Measurements from ENCODE around the gene ZNF420. TPM values are rescaled to one million over a fixed set of nuclear protein-coding genes. Genes with fewer than 3 reads are reported as not detected.
"Not testable (repeated sequence)": the region's sequence is repeated elsewhere in the genome, so short reads cannot be mapped to it uniquely, and the experiment has no call there.

The ZNF420 gene
- polyA plus RNA-seq (ENCODE audit: insufficient read length), result 12.8 TPM

DNA sequence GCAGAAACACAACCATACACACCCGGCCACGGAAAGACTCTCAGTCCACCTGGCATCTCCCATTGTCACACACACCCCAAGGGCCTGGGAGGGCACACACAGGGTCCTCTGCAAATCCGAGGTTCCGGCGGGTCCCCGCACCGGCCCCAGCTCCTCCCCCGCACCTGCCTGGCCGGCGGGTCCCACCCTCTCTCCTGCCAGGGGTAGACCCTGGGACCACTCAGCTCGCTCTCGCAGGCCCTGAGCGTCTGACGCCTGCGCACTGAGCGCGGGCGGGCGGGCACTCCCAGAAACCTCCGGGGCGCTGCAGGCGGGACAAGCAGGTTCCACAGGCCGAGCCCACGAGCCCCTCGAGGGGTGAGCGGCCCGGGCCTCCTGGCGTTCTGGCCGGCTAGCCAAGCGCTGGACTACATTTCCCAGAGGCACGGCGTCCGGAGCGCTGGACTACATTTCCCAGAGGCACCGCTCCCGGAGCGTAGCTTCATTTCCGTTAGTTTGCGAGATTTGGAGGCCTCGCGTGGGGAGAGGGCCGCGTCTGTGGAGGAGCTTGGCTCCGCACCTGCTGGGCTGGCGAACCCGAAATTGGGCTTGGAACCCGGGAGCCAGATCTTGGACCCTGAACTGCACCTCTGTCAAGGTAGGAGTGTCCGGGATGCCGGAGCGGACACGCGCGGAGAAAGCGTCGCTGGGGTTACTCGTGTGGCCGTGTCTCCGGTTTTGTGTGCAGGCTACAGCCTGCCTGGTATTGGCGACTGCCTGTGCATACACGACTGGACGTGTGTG, at the start of gene ZNF420:
ZNF420 (plus strand) TSS at position 500 of the 783 bp plus-strand sequence. CDS start 10,686 bp downstream, outside the sequence.
- DNase-seq (ENCODE audit: low read depth), result peak; percentile 92

DNA sequence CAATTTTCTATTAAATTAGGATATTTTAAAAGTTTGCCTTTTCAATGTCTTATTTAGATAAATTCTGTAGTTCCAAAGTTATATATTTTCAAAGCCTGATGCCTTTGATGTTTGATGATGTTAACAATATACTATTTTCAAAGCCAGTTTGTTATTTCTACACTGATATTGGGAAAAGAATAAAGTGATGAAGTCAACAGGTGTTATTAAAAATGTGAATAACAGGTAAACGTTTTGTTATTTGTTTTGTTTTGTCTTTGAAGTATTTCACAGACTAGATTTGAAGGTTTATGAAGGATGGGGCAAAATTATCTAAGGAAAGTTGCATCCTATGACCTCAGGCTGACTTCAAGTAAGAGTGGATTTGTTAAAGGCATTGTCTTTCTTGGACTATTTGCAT, 33.1 kb upstream of the ZNF420 start:
- no peak for DNase-seq (ENCODE audit: low read depth)

DNA sequence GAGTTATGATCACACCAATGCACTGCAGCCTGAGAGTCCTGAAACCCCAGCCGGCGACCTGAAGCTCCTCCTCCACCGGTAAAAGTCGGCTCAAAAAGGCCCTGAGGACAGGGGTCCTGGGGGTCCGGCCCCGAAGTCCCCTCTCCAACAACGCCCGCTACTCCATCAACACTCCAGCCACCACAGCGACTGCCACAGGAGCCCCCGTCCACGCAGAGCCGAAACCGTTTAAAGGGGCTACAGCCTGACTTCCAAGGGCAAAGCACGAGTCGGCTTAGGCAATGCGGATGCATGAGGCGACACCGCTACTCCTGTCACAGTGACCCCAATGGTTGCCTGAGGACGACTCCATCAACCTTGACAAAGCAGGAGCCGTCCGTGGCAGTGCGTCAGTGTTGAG, 22.9 kb upstream of the ZNF420 start:
- DNase-seq (ENCODE audit: low read depth), result no peak

DNA sequence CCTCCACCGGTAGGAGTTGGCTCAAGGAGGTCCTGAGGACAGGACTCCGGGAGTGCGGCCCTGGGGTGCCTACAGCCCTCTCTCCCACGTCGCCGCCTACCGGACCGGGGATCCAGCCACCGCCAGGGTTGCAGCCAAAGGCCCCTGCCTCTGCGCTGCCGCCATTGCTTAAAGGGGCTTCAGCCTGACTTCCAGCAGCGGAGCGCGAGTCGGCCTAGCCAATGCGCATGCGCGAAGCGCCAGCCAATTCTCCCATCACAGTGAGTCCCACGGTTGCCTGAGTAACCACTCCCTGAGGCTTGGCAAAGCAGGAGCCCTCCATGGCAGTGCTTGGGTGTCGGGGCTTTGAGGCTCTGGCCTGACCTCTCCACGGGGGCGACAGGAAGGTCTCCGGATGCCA, 21.5 kb upstream of the ZNF420 start:
- DNase-seq (ENCODE audit: low read depth), result no peak

DNA sequence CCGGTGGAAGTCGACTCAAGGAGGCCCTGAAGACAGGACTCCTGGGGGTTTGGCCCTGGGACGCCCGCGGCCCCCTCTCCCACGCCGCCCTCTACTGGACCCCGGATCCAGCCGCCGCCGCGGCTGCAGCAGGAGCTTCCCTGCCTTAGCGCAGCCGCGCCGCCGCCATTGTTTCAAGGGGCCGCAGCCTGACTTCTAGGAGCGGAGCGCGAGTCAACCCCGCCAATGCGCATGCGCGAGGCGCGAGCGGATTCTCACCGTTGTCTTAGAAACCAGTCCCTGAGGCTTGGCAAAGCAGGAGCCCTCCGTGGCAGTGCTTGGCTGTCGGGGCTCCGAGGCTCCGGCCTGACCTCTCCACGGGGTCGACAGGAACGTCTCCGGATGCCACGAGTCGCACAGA, 19.1 kb upstream of the ZNF420 start:
- DNase-seq (ENCODE audit: low read depth), result no peak

DNA sequence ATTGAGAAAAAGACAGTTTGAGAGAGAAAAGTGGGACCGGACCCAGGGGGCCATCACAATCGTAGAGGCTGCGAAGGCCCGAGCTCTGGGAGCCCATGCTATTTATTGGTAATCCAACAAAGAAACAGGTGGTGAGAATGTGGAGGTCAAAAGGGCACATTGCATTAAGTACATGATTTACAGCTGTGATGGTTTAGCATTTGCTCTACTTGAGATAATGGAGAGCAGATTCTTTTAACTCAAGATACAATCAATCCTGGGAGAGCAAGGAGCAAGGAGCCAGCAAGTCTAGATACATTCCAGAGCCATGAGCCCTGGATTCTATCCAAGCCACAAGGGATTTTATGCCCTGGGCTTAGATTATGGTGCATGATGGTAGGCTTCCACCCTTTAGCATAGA, 13.3 kb upstream of the ZNF420 start:
- not testable (repeated sequence) for DNase-seq (ENCODE audit: low read depth)

DNA sequence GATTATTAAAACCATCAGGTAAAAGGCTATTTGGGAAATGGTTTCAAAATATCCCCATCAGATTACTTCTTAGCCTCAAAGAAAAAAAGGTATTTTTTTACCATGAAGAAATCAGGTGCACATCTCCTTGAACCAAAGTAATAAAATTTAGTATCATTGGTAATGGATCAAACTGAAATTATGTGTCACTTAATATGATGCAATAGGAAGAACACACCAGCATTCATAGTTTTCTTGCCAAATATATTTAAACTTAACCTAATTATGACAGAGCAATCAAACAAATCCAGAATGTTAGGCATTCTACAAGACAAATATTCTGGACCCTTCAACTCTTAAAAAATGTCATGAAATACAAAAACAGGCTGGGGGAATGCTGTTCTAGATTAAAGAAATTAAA, 4.1 kb upstream of the ZNF420 start:
- no peak for DNase-seq (ENCODE audit: low read depth)

DNA sequence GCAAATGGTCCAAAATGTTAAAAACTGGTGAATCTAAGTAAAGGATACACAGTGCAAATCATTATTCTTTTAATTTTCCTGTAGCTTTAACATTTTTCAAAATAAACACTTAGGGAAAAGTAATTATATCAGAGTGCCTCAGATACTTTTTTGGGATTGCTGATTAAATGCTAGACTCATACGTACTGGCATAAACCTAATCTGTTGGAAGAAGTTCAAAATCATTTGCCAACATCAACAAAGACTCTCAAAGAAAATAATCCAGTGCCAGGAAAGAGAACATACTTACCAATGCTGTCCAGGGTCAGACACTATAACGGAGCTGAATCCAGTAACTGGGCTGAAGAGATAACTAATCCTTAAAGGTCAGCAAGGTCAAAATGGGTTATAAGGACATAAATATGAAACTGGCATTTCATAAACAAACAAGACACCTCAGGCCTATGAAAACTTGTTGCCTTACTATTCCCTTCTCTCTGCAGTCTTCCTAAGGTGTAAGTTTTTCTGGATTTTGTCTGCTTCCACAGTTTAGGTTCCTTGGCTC, 3.3 kb upstream of the ZNF420 start:
- DNase-seq (ENCODE audit: low read depth), result no peak

DNA sequence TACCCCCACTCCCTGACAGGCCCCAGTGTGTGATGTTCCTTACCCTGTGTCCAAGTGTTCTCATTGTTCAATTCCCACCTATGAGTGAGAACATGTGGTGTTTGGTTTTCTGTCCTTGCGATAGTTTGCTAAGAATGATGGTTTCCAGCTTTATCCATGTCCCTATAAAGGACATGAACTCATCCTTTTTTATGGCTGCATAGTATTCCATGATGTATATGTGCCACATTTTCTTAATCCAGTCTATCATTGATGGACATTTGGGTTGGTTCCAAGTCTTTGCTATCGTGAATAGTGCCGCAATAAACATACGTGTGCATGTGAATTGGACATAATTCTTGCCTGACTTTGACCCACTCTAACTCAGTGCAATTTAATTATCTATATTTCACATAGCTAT, 1.7 kb upstream of the ZNF420 start:
- not testable (repeated sequence) for DNase-seq (ENCODE audit: low read depth)

DNA sequence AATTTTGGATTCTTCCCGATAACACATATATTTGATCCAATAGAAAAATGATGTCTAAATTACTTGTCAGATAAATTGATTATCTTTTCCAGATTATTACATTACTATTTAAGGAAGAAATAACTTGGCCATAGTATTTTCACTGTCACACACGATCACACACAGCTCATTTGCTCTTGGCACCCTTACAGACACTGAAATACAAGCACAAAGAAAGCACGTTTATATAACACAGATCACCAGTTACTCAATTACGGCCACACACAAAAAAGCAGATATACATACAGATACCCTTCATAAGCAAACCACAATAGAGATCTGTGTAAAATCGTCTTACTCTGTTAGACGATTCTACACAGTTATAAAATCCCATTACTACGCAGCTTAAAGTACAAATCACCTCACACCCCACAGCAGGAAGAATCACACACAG, 716 bp upstream of the ZNF420 start:
- peak; percentile 6 for DNase-seq (ENCODE audit: low read depth)

DNA sequence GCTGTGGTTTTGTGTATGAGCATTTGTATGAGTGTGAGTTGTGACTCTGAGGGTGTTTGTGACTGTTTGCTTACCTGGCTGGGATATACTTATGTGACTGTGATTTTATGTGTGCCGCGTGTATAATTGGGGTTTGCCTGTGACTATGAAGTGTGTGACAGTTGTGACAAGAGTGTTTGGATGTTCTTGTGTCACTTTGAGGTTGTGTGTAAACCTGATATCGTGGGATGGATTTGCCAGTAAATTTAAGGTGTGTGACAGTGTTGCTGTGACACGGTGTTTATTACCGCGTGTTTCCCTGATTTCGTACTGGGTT, 442 bp downstream of the ZNF420 start:
- no peak for DNase-seq (ENCODE audit: low read depth)

DNA sequence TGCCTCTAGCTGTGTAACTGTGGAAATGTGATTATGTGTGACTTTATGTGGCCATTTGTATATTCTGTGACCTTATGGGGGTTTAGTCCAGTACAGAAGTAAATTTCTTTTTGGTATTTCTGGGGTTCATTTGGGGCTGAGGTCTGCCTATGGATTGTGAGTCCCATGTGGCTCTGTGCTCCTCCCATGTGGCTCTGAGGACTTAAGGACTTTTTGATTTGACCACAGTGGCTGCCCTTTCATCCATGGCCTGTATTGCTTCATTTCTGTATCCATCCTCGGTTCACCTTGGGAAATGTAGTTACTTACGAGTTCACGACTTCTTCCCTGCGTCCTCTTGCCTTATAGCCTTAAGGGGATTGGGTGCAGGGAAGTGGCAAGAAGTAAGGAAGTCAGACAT, 1.0 kb downstream of the ZNF420 start:
- DNase-seq (ENCODE audit: low read depth), result no peak

DNA sequence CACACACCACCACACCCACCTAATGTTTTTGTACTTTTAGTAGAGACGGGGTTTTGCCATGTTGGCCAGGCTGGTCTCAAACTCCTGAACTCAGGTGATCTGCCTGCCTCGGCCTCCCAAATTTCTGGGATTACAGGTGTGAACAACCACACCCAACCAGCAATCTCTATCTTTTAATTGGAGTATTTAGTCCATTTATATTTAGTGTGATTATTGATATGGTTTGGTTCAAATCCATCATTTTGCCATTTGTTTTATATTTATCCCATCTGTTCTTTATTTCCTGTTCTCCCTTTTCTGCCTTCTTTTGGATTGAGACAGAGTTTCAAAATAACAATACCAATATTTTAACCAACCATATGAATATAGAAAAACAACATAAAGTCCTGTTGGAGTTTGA, 4.1 kb downstream of the ZNF420 start:
- DNase-seq (ENCODE audit: low read depth), result no peak

DNA sequence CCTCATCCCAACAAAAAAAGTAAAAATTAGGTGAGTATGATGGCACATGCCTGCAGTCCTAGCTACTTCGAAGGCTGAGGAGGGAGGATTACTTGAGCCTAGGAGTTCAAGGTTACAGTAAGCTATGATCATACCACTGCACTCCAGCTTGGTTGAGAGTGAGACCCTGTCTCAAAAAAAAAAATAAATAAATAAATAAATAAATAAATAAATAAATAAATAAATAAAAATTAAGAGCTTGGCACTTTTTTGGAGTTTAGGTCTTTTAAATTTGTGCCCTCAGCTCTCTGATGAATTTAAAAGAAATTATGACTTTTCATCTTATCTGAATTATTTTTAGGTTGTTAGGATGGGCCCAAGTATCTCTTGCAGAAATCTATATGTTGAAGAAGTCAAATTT, 8.9 kb downstream of the ZNF420 start:
- no peak for DNase-seq (ENCODE audit: low read depth)

DNA sequence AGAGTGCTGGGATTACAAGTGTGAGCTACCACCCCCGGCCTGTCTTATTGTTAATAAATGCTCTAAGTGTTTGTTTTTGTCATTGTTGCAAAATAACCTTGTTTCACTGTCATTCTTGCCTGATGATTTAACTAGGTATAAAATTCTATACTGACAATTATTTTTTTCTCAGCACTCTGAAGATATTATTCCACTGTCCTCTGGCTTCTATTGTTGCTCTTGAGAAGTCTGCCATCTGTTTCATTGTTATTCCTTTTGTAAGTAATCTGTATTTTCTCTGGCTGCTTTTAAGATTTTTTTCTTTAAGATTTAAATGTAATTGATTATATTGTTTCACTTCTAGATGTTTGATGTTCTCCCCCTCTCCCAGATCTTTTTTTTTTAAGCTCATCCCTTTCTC, 17.6 kb downstream of the ZNF420 start:
- DNase-seq (ENCODE audit: low read depth), result no peak

DNA sequence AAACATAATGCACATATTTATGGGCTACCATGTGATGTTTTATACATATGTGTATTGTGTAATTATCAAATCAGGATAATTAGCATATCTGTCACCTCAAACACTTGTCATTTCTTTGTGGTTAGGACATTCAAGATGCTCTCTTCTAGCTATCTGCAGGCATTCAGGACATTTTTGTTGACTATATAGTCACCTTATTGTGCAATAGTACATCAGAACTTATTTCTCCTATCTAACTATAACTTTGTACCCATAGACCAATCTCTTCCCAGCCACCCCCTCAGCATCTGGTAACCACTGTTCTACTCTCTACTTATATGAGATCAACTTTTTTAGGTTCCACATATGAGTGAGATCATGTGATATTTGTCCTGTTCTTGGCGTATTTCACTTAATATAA, 20.3 kb downstream of the ZNF420 start:
- DNase-seq (ENCODE audit: low read depth), result no peak

DNA sequence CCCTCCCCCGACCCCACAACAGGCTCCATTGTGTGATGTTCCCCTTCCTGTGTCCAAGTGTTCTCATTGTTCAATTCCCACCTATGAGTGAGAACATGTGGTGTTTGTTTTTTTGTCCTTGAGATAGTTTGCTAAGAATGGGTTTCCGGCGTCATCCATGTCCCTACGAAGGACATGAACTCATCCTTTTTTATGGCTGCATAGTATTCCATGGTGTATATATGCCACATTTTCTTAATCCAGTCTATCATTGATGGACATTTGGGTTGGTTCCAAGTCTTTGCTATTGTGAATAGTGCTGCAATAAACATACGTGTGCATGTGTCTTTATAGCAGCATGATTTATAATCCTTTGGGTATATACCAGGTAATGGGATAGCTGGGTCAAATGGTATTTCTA, 25.9 kb downstream of the ZNF420 start:
- not testable (repeated sequence) for DNase-seq (ENCODE audit: low read depth)

DNA sequence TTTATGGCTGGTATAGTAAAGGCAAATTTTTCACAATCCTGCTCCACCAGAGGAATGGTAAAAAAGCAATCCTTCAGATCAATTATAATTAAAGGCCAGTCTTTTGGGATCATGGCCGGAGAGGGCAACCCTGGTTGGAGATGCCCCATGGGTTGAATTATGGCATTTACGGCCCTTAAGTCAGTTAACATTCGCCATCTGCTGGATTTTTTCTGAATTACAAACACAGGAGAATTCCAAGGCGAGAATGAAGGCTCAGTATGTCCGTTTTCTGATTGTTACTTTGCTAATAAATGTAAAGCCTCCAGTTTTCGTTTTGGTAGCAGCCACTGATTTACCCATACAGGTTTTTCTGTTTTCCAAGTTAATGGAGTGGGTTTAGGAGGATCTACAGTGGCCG, 33.5 kb downstream of the ZNF420 start:
- DNase-seq (ENCODE audit: low read depth), result not testable (repeated sequence)

DNA sequence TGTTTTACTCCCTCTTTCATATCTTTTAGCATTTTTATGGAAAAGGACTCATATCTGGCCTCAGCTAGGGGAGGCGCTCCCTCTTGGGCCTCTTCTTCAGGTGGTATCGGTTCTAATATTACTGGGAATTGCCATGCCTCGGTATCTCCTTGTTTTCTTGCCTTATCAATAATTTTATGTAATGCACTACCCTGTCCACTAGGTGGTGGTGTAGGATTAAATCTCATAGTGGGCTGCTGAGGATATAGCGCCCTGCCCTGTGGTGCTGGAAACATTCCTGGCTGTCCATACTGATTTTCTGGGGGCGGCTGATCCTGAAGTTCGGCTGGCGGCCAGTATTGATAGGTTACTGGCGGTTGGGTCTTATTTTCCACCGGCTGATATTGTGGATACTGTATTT, 35.8 kb downstream of the ZNF420 start:
- no peak for DNase-seq (ENCODE audit: low read depth)

DNA sequence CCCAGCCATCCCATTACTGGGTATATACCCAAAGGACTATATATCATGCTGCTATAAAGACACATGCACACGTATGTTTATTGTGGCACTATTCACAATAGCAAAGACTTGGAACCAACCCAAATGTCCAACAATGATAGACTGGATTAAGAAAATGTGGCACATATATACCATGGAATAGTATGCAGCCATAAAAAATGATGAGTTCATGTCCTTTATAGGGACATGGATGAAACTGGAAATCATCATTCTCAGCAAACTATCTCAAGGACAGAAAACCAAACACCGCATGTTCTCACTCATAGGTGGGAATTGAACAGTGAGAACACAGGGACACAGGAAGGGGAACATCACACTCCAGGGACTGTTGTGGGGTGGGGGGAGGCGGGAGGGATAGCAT, 43.9 kb downstream of the ZNF420 start:
- DNase-seq (ENCODE audit: low read depth), result not testable (repeated sequence)

DNA sequence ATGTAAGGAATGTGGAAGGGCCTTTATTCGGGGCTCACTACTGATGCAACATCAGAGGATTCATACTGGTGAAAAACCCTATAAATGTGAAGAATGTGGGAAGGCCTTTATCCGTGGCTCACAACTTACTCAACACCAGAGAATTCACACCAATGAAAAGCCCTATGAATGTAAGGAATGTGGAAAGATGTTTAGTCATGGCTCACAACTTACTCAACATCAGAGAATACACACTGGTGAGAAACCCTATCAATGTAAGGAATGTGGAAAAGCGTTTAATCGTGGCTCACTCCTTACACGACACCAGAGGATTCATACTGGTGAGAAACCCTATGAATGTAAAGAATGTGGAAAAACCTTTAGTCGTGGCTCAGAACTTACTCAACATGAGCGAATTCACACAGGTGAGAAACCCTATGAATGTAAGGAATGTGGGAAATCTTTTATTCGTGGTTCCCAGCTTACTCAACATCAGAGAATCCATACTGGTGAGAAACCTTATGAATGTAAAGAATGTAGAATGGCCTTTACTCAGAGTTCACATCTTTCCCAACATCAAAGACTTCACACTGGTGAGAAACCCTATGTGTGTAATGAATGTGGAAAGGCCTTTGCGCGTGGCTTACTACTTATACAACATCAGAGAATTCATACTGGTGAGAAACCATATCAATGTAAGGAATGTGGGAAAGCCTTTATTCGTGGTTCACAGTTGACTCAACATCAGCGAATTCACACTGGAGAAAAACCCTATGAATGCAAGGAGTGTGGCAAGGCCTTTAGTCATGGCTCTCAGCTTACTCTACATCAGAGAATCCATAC, 50.0 kb downstream of the ZNF420 start:
- no peak for DNase-seq (ENCODE audit: low read depth)

DNA sequence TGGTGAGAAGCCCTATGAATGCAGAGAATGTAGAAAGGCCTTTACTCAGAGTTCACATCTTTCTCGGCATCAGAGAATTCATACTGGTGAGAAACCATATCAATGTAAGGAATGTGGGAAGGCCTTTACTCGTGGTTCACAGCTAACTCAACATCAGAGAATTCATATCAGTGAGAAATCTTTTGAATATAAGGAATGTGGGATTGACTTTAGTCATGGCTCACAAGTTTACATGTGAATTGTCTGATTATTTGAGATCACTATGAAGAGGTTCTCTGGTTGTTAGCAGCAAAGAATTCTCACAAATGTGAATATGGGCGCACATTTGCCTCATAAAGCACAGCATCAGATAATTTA, 50.6 kb downstream of the ZNF420 start:
- no peak for DNase-seq (ENCODE audit: low read depth)

DNA sequence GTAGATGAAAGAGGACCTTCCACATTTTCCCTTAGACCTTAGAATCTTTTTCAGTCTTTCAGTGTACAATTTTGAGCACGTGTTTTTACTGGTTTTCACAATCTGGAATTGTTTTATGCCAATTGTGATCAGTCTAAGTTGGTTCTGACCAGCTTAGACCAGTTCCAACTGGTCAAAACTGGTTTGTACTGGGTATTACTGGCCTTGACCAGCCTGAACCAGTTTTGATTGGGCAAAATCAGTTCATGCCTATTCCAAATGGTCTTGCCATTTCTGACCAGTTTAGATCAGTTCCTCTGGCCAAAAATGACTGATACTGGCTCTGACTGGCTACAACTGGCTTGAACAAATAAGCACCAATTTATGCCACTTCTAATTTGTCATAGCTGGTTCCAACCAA, 57.9 kb downstream of the ZNF420 start:
- no peak for DNase-seq (ENCODE audit: low read depth)

All from forelimb muscle (tissue), 1 donor.